B cell (primary cell): Measurements from ENCODE around the gene OR13C2. TPM values are rescaled to one million over a fixed set of nuclear protein-coding genes. Genes with fewer than 3 reads are reported as not detected.

Experiments
- ATAC-seq: fragments of 200-7000 bp; cut with Tn5 transposase; one replicate; pipeline ENCODE4 v1.10.0; 2021; ENCODE audit warnings: low read depth, mild to moderate bottlenecking, moderate number of reproducible peaks, moderate library complexity
- CTCF ChIA-PET: fragments of 350-600 bp; sonication (Branson Sonifier 250); formaldehyde crosslinking; loops from one replicate; lab custom pipeline; 2021; ENCODE audit warnings: antibody characterized with exemption, inconsistent platforms; lab: Charles Lee
- POLR2A ChIA-PET: fragments of 350-600 bp; sonication (Branson Sonifier 250); formaldehyde crosslinking; loops from one replicate; lab custom pipeline; 2021; ENCODE audit warnings: antibody characterized with exemption; lab: Charles Lee
- DNase-seq: peaks from one replicate; pipeline ENCODE4 v3.0.0; 2013
- H2AFZ ChIP-seq: 2 replicates; pipeline ENCODE4 v1.6.1; 2012; ENCODE audit warnings: mild to moderate bottlenecking, low read depth, low read length; ENCODE audit not compliant: insufficient read depth, poor library complexity, severe bottlenecking
- H3K27ac ChIP-seq, 2 donors: 1 replicate in 1 of 2; 2 replicates in 1 of 2; pipeline ENCODE4 v1.5.1; 2012 to 2013; ENCODE audit warnings: low read length in 2 of 2, mild to moderate bottlenecking in 2 of 2, moderate library complexity in 1 of 2
- H3K27me3 ChIP-seq, 4 experiments: fragments of 200-600 bp in 1 of 4; sonication (generic) in 1 of 4; replicated peaks in 1 of 4; 1 replicate in 2 of 4; 2 replicates in 2 of 4; pipeline versions ENCODE4 v1.6.1 to v1.7.0; 2013 to 2016; ENCODE audit warnings: low read length in 3 of 4, mild to moderate bottlenecking in 2 of 4, mixed read lengths in 1 of 4, moderate library complexity in 1 of 4; ENCODE audit not compliant: insufficient read depth in 4 of 4, control insufficient read depth in 3 of 4; ENCODE audit errors: control extremely low read depth in 1 of 4
- H3K36me3 ChIP-seq, 2 experiments: replicated peaks in 1 of 2; 1 replicate in 1 of 2; 2 replicates in 1 of 2; pipeline versions ENCODE4 v1.6.1 to v1.7.1; 2013; ENCODE audit warnings: low read length in 1 of 2; ENCODE audit not compliant: insufficient read depth in 2 of 2, control insufficient read depth in 1 of 2; ENCODE audit errors: control extremely low read depth in 1 of 2, extremely low read depth in 1 of 2
- H3K4me1 ChIP-seq, 2 donors: fragments of 200-600 bp in 1 of 2; sonication (generic) in 1 of 2; 1 replicate in 1 of 2; 2 replicates in 1 of 2; pipeline versions ENCODE4 v1.5.1 to v1.6.1; 2013 to 2017; ENCODE audit warnings: low read length in 2 of 2; ENCODE audit not compliant: control insufficient read depth in 2 of 2, insufficient read depth in 2 of 2
- H3K4me2 ChIP-seq: replicated peaks from 2 replicates; pipeline ENCODE3; 2012; ENCODE audit warnings: mild to moderate bottlenecking, low read depth, low read length; ENCODE audit not compliant: poor library complexity, severe bottlenecking
- H3K4me3 ChIP-seq, 5 experiments: fragments of 200-600 bp in 1 of 5; sonication (generic) in 1 of 5; 1 replicate in 3 of 5; 2 replicates in 2 of 5; pipeline versions ENCODE4 v1.5.1 to v1.7.0; 2011 to 2016; ENCODE audit warnings: low read length in 4 of 5, mild to moderate bottlenecking in 4 of 5, low read depth in 2 of 5, control low read depth in 1 of 5, moderate library complexity in 1 of 5; ENCODE audit not compliant: insufficient read depth in 1 of 5; ENCODE audit errors: control extremely low read depth in 1 of 5, extremely low read depth in 1 of 5
- H3K79me2 ChIP-seq: fragments of 200-600 bp; sonication (generic); one replicate; pipeline ENCODE4 v1.6.0; 2016; ENCODE audit warnings: low read length; ENCODE audit not compliant: control insufficient read depth, insufficient read depth
- H3K9ac ChIP-seq: fragments of 200-600 bp; sonication (generic); 2 replicates; pipeline ENCODE4 v1.6.1; 2017; ENCODE audit warnings: mild to moderate bottlenecking, low read length, moderate library complexity
- H3K9me3 ChIP-seq, 3 donors: one replicate each; pipeline versions ENCODE4 v1.6.1 to v1.7.1; 2013; ENCODE audit warnings: low read length in 2 of 3; ENCODE audit not compliant: control insufficient read depth in 2 of 3, insufficient read depth in 1 of 3; ENCODE audit errors: control extremely low read depth in 1 of 3
- H4K20me1 ChIP-seq: 2 replicates; pipeline ENCODE4 v1.6.0; 2012; ENCODE audit warnings: mild to moderate bottlenecking, low read length; ENCODE audit not compliant: insufficient read depth, control insufficient read depth, poor library complexity, severe bottlenecking
- H3K27ac Mint-ChIP-seq: one replicate; pipeline ENCODE4 v1.8.0; 2021; ENCODE audit warnings: mixed read lengths
- H3K27me3 Mint-ChIP-seq: one replicate; pipeline ENCODE4 v1.8.0; 2021; ENCODE audit warnings: mixed read lengths
- H3K4me1 Mint-ChIP-seq: one replicate; pipeline ENCODE4 v1.8.0; 2021; ENCODE audit warnings: mixed read lengths
- H3K4me3 Mint-ChIP-seq: one replicate; pipeline ENCODE4 v1.8.0; 2021; ENCODE audit warnings: mixed read lengths
- H3K9me3 Mint-ChIP-seq: one replicate; pipeline ENCODE4 v1.8.0; 2022; ENCODE audit warnings: mixed read lengths; ENCODE audit not compliant: insufficient read depth
- EZH2 ChIP-seq: IDR thresholded peaks from 2 replicates; pipeline ENCODE4 v1.6.1; 2012; ENCODE audit warnings: borderline replicate concordance, low read depth, mild to moderate bottlenecking, moderate library complexity, low read length; ENCODE audit not compliant: insufficient read depth, poor library complexity, severe bottlenecking
- WGBS: methylation state at CpG from one replicate; pipeline ENCODE4 v1.1.5; 2013; ENCODE audit warnings: missing lambda C conversion rate; ENCODE audit not compliant: insufficient coverage; 5-methylcytosine and 5-hydroxymethylcytosine counted together
- intact Hi-C: fragments of 100-400 bp; cut with micrococcal nuclease; formaldehyde crosslinking; loops from one replicate; pipeline ENCODE4 v1.10.0; 2022
- polyA plus RNA-seq: library from polyadenylated mRNA; depleted of rRNA; stranded (reverse); fragments of >200 nt; gene quantifications from 2 replicates; pipeline ENCODE4 v1.2.3, GENCODE V29; 2012
- total RNA-seq, 2 donors: library from RNA; stranded (reverse); fragments of 120-200 nt in 1 of 2; gene quantifications; 1 replicate in 1 of 2; 2 replicates in 1 of 2; pipeline versions ENCODE4 v1.2.3 to v1.2.4, GENCODE V29; 2013 to 2022
- TF ChIP-seq, protein P1 (sequence below): fragments of 200-600 bp; IDR thresholded peaks from one replicate; pipeline ENCODE4 v1.8.0; 2022; ENCODE audit warnings: antibody characterized with exemption, mild to moderate bottlenecking

Gene OR13C2
- total and polyA plus RNA-seq, 2 donors (not counting 1 experiment from before 2014, with no cell fraction given), result not detected

DNA sequence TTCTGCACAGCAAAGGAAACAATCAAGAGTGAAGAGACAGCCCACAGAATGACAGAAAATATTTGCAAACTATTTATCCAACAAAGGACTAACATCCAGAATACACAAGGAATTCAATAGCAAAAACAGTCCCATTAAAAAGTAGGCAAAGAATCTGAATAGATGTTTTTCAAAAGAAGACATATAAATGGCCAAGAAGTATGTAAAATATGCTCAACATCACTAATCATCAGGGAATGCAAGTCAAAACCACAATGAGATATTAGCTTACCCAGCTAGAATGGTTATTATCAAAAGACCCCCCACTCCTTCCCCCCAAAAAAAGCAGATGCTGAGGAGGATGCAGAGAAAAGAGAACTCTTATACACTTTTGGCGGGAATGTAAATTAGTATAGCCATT, 49.9 kb downstream of the OR13C2 start:
- no peak for TF ChIP-seq EZH2
- TF ChIP-seq, protein P1, sequence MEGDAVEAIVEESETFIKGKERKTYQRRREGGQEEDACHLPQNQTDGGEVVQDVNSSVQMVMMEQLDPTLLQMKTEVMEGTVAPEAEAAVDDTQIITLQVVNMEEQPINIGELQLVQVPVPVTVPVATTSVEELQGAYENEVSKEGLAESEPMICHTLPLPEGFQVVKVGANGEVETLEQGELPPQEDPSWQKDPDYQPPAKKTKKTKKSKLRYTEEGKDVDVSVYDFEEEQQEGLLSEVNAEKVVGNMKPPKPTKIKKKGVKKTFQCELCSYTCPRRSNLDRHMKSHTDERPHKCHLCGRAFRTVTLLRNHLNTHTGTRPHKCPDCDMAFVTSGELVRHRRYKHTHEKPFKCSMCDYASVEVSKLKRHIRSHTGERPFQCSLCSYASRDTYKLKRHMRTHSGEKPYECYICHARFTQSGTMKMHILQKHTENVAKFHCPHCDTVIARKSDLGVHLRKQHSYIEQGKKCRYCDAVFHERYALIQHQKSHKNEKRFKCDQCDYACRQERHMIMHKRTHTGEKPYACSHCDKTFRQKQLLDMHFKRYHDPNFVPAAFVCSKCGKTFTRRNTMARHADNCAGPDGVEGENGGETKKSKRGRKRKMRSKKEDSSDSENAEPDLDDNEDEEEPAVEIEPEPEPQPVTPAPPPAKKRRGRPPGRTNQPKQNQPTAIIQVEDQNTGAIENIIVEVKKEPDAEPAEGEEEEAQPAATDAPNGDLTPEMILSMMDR, result no peak
- Histone ChIP-seq H3K27ac (no peak overlapping the region), H3K4me3 (no peak overlapping the region), H4K20me1 (no peaks in the 10 kb centered on the region), H3K4me2 (no peak overlapping the region), H3K9me3 (peaks cover 0 to 8% (median 0%) of the 10 kb centered on the region in 3 donors), H3K79me2 (no peaks in the 10 kb centered on the region), H2AFZ (no peak overlapping the region), H3K9ac (no peak overlapping the region), H3K4me1 (no peaks in the 10 kb centered on the region), H3K27me3 (no peaks in the 10 kb centered on the region), H3K36me3 (no peaks in the 10 kb centered on the region)
- no CpG with 5 or more reads among the region's 1 CpG for WGBS
- ChIA-PET POLR2A (no interaction called here), CTCF (no interaction called here)
- intact Hi-C loops, result no loop called here
- H3K4me1 Mint-ChIP-seq, result no peaks in the 10 kb centered on the region
- H3K4me3 Mint-ChIP-seq, result no peak overlapping the region
- DNase-seq (no peak), ATAC-seq (no peak)
- H3K27ac Mint-ChIP-seq, result no peak overlapping the region
- peaks cover 4% of the 10 kb centered on the region for H3K27me3 Mint-ChIP-seq
- H3K9me3 Mint-ChIP-seq, result peaks cover 6% of the 10 kb centered on the region

Other genes starting within 250 kb of the OR13C2 start
- gene OR13F1, start 101.4 kb downstream of the OR13C2 start, total RNA-seq, result not detected in 2 replicates
- not detected in 2 replicates for gene OR13F1, start 101.4 kb downstream of the OR13C2 start, polyA plus RNA-seq
- gene OR13C4, start 78.4 kb downstream of the OR13C2 start, total RNA-seq, result not detected in 2 replicates
- gene OR13C4, start 78.4 kb downstream of the OR13C2 start, polyA plus RNA-seq, result not detected in 2 replicates
- not detected in 2 replicates for gene OR13C3, start 68.8 kb downstream of the OR13C2 start, total RNA-seq
- not detected in 2 replicates for gene OR13C3, start 68.8 kb downstream of the OR13C2 start, polyA plus RNA-seq
- not detected in 2 replicates for gene OR13C8, start 36.5 kb downstream of the OR13C2 start, total RNA-seq
- gene OR13C8, start 36.5 kb downstream of the OR13C2 start, polyA plus RNA-seq, result not detected in 2 replicates
- not detected in 2 replicates for gene OR13C5, start 6.2 kb downstream of the OR13C2 start, total RNA-seq
- 0.20 TPM in 1 of 2 replicates, not detected in the other for gene OR13C5, start 6.2 kb downstream of the OR13C2 start, polyA plus RNA-seq
- gene OR13C9, start 12.6 kb upstream of the OR13C2 start, total RNA-seq, result not detected in 2 replicates
- not detected in 2 replicates for gene OR13C9, start 12.6 kb upstream of the OR13C2 start, polyA plus RNA-seq
- not detected in 2 replicates for gene OR13D1, start 88.9 kb upstream of the OR13C2 start, total RNA-seq
- gene OR13D1, start 88.9 kb upstream of the OR13C2 start, polyA plus RNA-seq, result not detected in 2 replicates
- gene NIPSNAP3A, start 142.1 kb upstream of the OR13C2 start, total RNA-seq, result 20.8 and 23.6 TPM in 2 replicates
- gene NIPSNAP3A, start 142.1 kb upstream of the OR13C2 start, polyA plus RNA-seq, result 6.7 and 9.4 TPM in 2 replicates
- gene NIPSNAP3B, start 158.5 kb upstream of the OR13C2 start, total RNA-seq, result 30.1 and 30.2 TPM in 2 replicates
- 7.4 and 7.9 TPM in 2 replicates for gene NIPSNAP3B, start 158.5 kb upstream of the OR13C2 start, polyA plus RNA-seq